H1 (cell line): ENCODE data around the gene DENND4A. TPM values are rescaled to one million over a fixed set of nuclear protein-coding genes. Genes with fewer than 3 reads are reported as not detected.

Experiments used
- CTCF ChIA-PET: fragments of 300-600 bp; sonication (Branson Sonifier 250); formaldehyde crosslinking; loops from one replicate; lab custom pipeline; 2021; ENCODE audit not compliant: partially characterized antibody; lab: Charles Lee
- POLR2A ChIA-PET: fragments of 300-600 bp; sonication (Branson Sonifier 250); formaldehyde crosslinking; loops from one replicate; lab custom pipeline; 2021; ENCODE audit warnings: inconsistent platforms; ENCODE audit not compliant: partially characterized antibody; lab: Charles Lee
- DNase-seq, 2 experiments: peaks; one replicate each; pipeline versions ENCODE4 v3.0.0 to v3.0.0-alpha.2; 2010 to 2022; ENCODE audit warnings: low spot score in 2 of 2, low read depth in 1 of 2, mixed read lengths in 1 of 2
- FAIRE-seq: peaks from 2 replicates; lab custom pipeline; 2011; peaks lifted over from hg19 to GRCh38; lab: Jason Lieb, UNC
- H2AFZ ChIP-seq: 2 replicates; pipeline ENCODE4 v1.8.1; 2012; ENCODE audit warnings: low read length, inconsistent platforms
- H2AK5ac ChIP-seq: 2 replicates; pipeline ENCODE4 v1.6.1; 2013; ENCODE audit warnings: low read depth, low read length
- H2BK120ac ChIP-seq: replicated peaks from 2 replicates; pipeline ENCODE3; 2013; ENCODE audit warnings: low read depth, low read length, inconsistent platforms
- H2BK12ac ChIP-seq: 2 replicates; pipeline ENCODE4 v1.6.1; 2013; ENCODE audit warnings: low read depth, low read length
- H2BK15ac ChIP-seq: 2 replicates; pipeline ENCODE4 v1.6.1; 2013; ENCODE audit warnings: low read length
- H2BK20ac ChIP-seq: 2 replicates; pipeline ENCODE4 v1.6.1; 2013; ENCODE audit warnings: low read length
- H2BK5ac ChIP-seq: 2 replicates; pipeline ENCODE4 v1.6.1; 2013; ENCODE audit warnings: low read depth, low read length
- H3K14ac ChIP-seq: 2 replicates; pipeline ENCODE4 v1.6.1; 2013; ENCODE audit warnings: inconsistent platforms; ENCODE audit not compliant: insufficient read length
- H3K18ac ChIP-seq: 2 replicates; pipeline ENCODE4 v1.6.1; 2013; ENCODE audit warnings: low read length; ENCODE audit errors: extremely low read depth
- H3K23ac ChIP-seq: 2 replicates; pipeline ENCODE4 v1.6.1; 2013; ENCODE audit warnings: inconsistent platforms; ENCODE audit not compliant: insufficient read length
- H3K23me2 ChIP-seq: 2 replicates; pipeline ENCODE4 v1.6.1; 2013; ENCODE audit warnings: low read depth, low read length
- H3K27ac ChIP-seq: 2 replicates; pipeline ENCODE4 v1.6.1; 2011; ENCODE audit warnings: low read depth, low read length, inconsistent platforms
- H3K27me3 ChIP-seq, 4 experiments: replicated peaks in 1 of 4; 1 replicate in 1 of 4; 2 replicates in 3 of 4; pipeline versions ENCODE4 v1.6.1 to v1.8.1; 2011 to 2013; ENCODE audit warnings: low read length in 3 of 4, mild to moderate bottlenecking in 3 of 4, inconsistent platforms in 2 of 4, mixed read lengths in 2 of 4, moderate library complexity in 1 of 4; ENCODE audit not compliant: control insufficient read depth in 3 of 4, insufficient read depth in 3 of 4; ENCODE audit errors: extremely low read depth in 1 of 4
- H3K36me3 ChIP-seq, 4 experiments: 2 replicates each; pipeline versions ENCODE4 v1.6.1 to v1.8.1; 2011 to 2013; ENCODE audit warnings: mild to moderate bottlenecking in 4 of 4, low read length in 3 of 4, moderate library complexity in 2 of 4, control low read depth in 1 of 4, inconsistent platforms in 1 of 4; ENCODE audit not compliant: insufficient read depth in 4 of 4, control insufficient read depth in 2 of 4
- H3K4ac ChIP-seq: replicated peaks from 2 replicates; pipeline ENCODE3; 2013; ENCODE audit warnings: low read length, low read depth, mixed read lengths, inconsistent platforms; ENCODE audit not compliant: insufficient read length
- H3K4me1 ChIP-seq, 4 experiments: replicated peaks in 1 of 4; 1 replicate in 1 of 4; 2 replicates in 3 of 4; pipeline versions ENCODE4 v1.6.1 to v1.8.1; 2011 to 2013; ENCODE audit warnings: low read length in 3 of 4, inconsistent platforms in 2 of 4, mixed read lengths in 1 of 4; ENCODE audit not compliant: insufficient read depth in 4 of 4, control insufficient read depth in 3 of 4
- H3K4me2 ChIP-seq, 2 experiments: 2 replicates each; pipeline versions ENCODE4 v1.6.1 to v1.8.1; 2011 to 2013; ENCODE audit warnings: low read depth in 2 of 2, low read length in 2 of 2, control low read depth in 1 of 2, inconsistent platforms in 1 of 2, mild to moderate bottlenecking in 1 of 2; ENCODE audit not compliant: insufficient read depth in 1 of 2
- H3K4me3 ChIP-seq, 4 experiments: fragments of 200-600, 300-600 bp in 1 of 4; sonication (generic), shearing (Covaris generic), sonication (Bioruptor Twin) in 1 of 4; 2 replicates each; pipeline versions ENCODE4 v1.5.1 to v1.8.1; 2011 to 2016; ENCODE audit warnings: low read length in 4 of 4, low read depth in 3 of 4, control low read depth in 2 of 4, inconsistent platforms in 2 of 4, mild to moderate bottlenecking in 2 of 4, mixed read lengths in 1 of 4, moderate library complexity in 1 of 4; ENCODE audit not compliant: insufficient read depth in 2 of 4; ENCODE audit errors: extremely low read depth in 1 of 4
- H3K56ac ChIP-seq: replicated peaks from 2 replicates; pipeline ENCODE3; 2013; ENCODE audit warnings: low read depth, mild to moderate bottlenecking, mixed read lengths, low read length, inconsistent platforms; ENCODE audit not compliant: insufficient read length
- H3K79me1 ChIP-seq: 2 replicates; pipeline ENCODE4 v1.6.1; 2013; ENCODE audit warnings: low read depth, low read length, control low read depth
- H3K79me2 ChIP-seq, 2 experiments: 2 replicates each; pipeline versions ENCODE4 v1.6.1 to v1.8.1; 2012 to 2013; ENCODE audit warnings: low read length in 2 of 2, mild to moderate bottlenecking in 2 of 2, inconsistent platforms in 1 of 2; ENCODE audit not compliant: insufficient read depth in 2 of 2, control insufficient read depth in 1 of 2
- H3K9ac ChIP-seq, 4 experiments: replicated peaks in 1 of 4; 1 replicate in 1 of 4; 2 replicates in 3 of 4; pipeline versions ENCODE4 v1.6.1 to v1.8.1; 2011 to 2013; ENCODE audit warnings: low read depth in 3 of 4, low read length in 3 of 4, control low read depth in 2 of 4, mild to moderate bottlenecking in 2 of 4, moderate library complexity in 2 of 4, inconsistent platforms in 1 of 4; ENCODE audit errors: extremely low read depth in 1 of 4
- H3K9me3 ChIP-seq, 2 experiments: 2 replicates each; pipeline versions ENCODE4 v1.6.1 to v1.8.1; 2012 to 2013; ENCODE audit warnings: mild to moderate bottlenecking in 2 of 2, moderate library complexity in 2 of 2, control low read depth in 1 of 2, inconsistent platforms in 1 of 2, low read depth in 1 of 2, low read length in 1 of 2, mixed read lengths in 1 of 2; ENCODE audit not compliant: insufficient read depth in 2 of 2
- H4K20me1 ChIP-seq, 2 experiments: replicated peaks in 1 of 2; 2 replicates each; pipeline versions ENCODE3 to v1.8.1; 2011 to 2013; ENCODE audit warnings: inconsistent platforms in 2 of 2, low read length in 2 of 2, mild to moderate bottlenecking in 1 of 2; ENCODE audit not compliant: insufficient read depth in 2 of 2, control insufficient read depth in 1 of 2
- H4K5ac ChIP-seq: 2 replicates; pipeline ENCODE4 v1.6.1; 2013; ENCODE audit warnings: low read length, low read depth, mixed read lengths, inconsistent platforms; ENCODE audit not compliant: insufficient read length
- H4K8ac ChIP-seq: 2 replicates; pipeline ENCODE4 v1.8.0; 2013; ENCODE audit warnings: mild to moderate bottlenecking, moderate library complexity, low read length, inconsistent platforms; ENCODE audit not compliant: insufficient read depth; ENCODE audit errors: extremely low read depth
- H4K91ac ChIP-seq: replicated peaks from 2 replicates; pipeline ENCODE3; 2013; ENCODE audit warnings: low read length, mixed read lengths, inconsistent platforms; ENCODE audit not compliant: insufficient read length
- CBX5 ChIP-seq: fragments of 300-800, 300-1000 bp; sonication (generic); IDR thresholded peaks from 2 replicates; pipeline ENCODE4 v1.7.1; 2016; ENCODE audit warnings: antibody characterized with exemption, low read length, low read depth
- CEBPB ChIP-seq: IDR thresholded peaks from 2 replicates; pipeline ENCODE4 v1.6.1; 2012; ENCODE audit warnings: low read depth, low read length
- CHD1 ChIP-seq: IDR thresholded peaks from 2 replicates; pipeline ENCODE4 v1.6.1; 2012; ENCODE audit warnings: low read depth, low read length, improper control_type of control experiment
- CTBP2 ChIP-seq: IDR thresholded peaks from 2 replicates; pipeline ENCODE4 v1.7.0; 2011; ENCODE audit warnings: borderline replicate concordance, mild to moderate bottlenecking, moderate library complexity, mixed read lengths, low read length; ENCODE audit not compliant: insufficient read depth, insufficient read length
- E2F6 ChIP-seq: IDR thresholded peaks from 2 replicates; pipeline ENCODE4 v1.6.1; 2012; ENCODE audit warnings: inconsistent platforms
- EGR1 ChIP-seq: IDR thresholded peaks from 2 replicates; pipeline ENCODE4 v1.6.1; 2011; ENCODE audit warnings: low read depth, low read length, borderline replicate concordance
- GABPA ChIP-seq: IDR thresholded peaks from 2 replicates; pipeline ENCODE4 v1.6.1; 2011; ENCODE audit warnings: mild to moderate bottlenecking, low read length, moderate library complexity, borderline replicate concordance; ENCODE audit not compliant: insufficient read depth
- GTF2F1 ChIP-seq: IDR thresholded peaks from 2 replicates; pipeline ENCODE4 v1.6.1; 2012; ENCODE audit warnings: low read depth, low read length, improper control_type of control experiment, borderline replicate concordance
- RNF2 ChIP-seq: fragments of 200-900, 300-1000 bp; sonication (generic); IDR thresholded peaks from 2 replicates; pipeline ENCODE4 v1.7.1; 2016; ENCODE audit warnings: borderline replicate concordance, low read depth, mild to moderate bottlenecking, antibody characterized with exemption, low read length; ENCODE audit not compliant: poor library complexity, severe bottlenecking; ENCODE audit errors: missing control alignments
- TBP ChIP-seq: IDR thresholded peaks from 2 replicates; pipeline ENCODE4 v1.6.1; 2011; ENCODE audit warnings: low read depth, low read length, improper control_type of control experiment
- YY1 ChIP-seq: IDR thresholded peaks from 2 replicates; pipeline ENCODE4 v1.6.1; 2011; ENCODE audit warnings: low read depth, mild to moderate bottlenecking, low read length
- WGBS, 2 experiments: shearing (Covaris generic) in 1 of 2; methylation state at CpG; one replicate each; pipeline versions ENCODE4 v1.1.6 to v1.1.7; 2013 to 2015; ENCODE audit warnings: low lambda C conversion rate in 2 of 2, mixed read lengths in 2 of 2, inconsistent platforms in 1 of 2, low coverage in 1 of 2, missing lambda C conversion rate in 1 of 2; ENCODE audit not compliant: insufficient replicate concordance in 2 of 2, insufficient coverage in 1 of 2, insufficient read length in 1 of 2; ENCODE audit errors: extremely low coverage in 1 of 2, missing lambda C conversion rate in 1 of 2; 5-methylcytosine and 5-hydroxymethylcytosine counted together
- polyA plus RNA-seq, 7 experiments: library from polyadenylated mRNA; depleted of rRNA in 3 of 7; stranded (reverse) in 5 of 7; unstranded in 2 of 7; fragments of >200 nt in 5 of 7; fragments of 200-250 nt in 2 of 7; gene quantifications; 1 replicate in 5 of 7; 2 replicates in 1 of 7; 4 replicates in 1 of 7; pipeline versions ENCODE4 v1.2.1 to v1.2.3, GENCODE V29; 2011 to 2013; ENCODE audit warnings: missing spikeins in 2 of 7, mixed read lengths in 2 of 7
- total RNA-seq: library from RNA; stranded (reverse); fragmentation: NEBNext Ultra II Directional; extraction: Animal tissue kit (Norgen Biotek cat#: 25700); gene quantifications from 2 replicates; pipeline ENCODE4 v1.2.1, GENCODE V29; 2021

Gene DENND4A
- total and polyA plus RNA-seq, 2 of the 8 experiments (the other 6 are each of a cell fraction or from before 2014, with no cell fraction given): 1.3 to 4.7 TPM

- H3K27ac ChIP-seq: no peak overlapping the region
- 3% methylated on average over 15 of the region's 69 CpGs; no CpG with 5 or more reads in 1 of the 2 experiments for WGBS, 2 experiments
- no peaks in the 10 kb centered on the region for H3K79me1 ChIP-seq
- ChIA-PET CTCF (interaction anchor here (1.2 to 1.3 kb wide), 2 partner anchors 12 to 78 kb away, joined by 4 read pairs; partner anchors contain the start of gene RAB11A), POLR2A (interaction anchor here (1.0 to 1.6 kb wide), 2 partner anchors 41 to 78 kb away, joined by 3 to 6 read pairs; partner anchors contain the start of gene RAB11A)
- peaks cover 2% of the 10 kb centered on the region for H3K23me2 ChIP-seq
- no peak overlapping the region for H3K4ac ChIP-seq
- no peaks in the 10 kb centered on the region for H3K9me3 ChIP-seq
- H2BK12ac ChIP-seq: no peak overlapping the region
- H2BK5ac ChIP-seq: no peak overlapping the region
- FAIRE-seq: no peak
- 0 out of 2 replicates have a peak overlapping the region, but pooled peaks have one; percentile 10 for H2AFZ ChIP-seq
- no peak overlapping the region for H4K8ac ChIP-seq
- no peaks in the 10 kb centered on the region for H3K79me2 ChIP-seq
- no peak overlapping the region for H2BK15ac ChIP-seq
- H3K4me3 ChIP-seq: peak overlapping the region; percentile 59 to 98 (median 80)
- no peak overlapping the region for H2BK20ac ChIP-seq
- H4K5ac ChIP-seq: peak overlapping the region; percentile 31
- H2AK5ac ChIP-seq: no peak overlapping the region
- H4K91ac ChIP-seq: no peak overlapping the region
- H3K4me2 ChIP-seq: peak overlapping the region; percentile 66 to 81
- no peak overlapping the region for H3K56ac ChIP-seq
- peaks cover 0 to 2% (median 0%) of the 10 kb centered on the region in 4 experiments; a peak in 4 of 7 replicates for H3K4me1 ChIP-seq
- no peak overlapping the region for H3K14ac ChIP-seq
- no peaks in the 10 kb centered on the region for H3K36me3 ChIP-seq
- peak in 1 of 2 experiments; percentile 5 for DNase-seq
- H4K20me1 ChIP-seq: no peaks in the 10 kb centered on the region
- H3K23ac ChIP-seq: no peak overlapping the region
- H3K18ac ChIP-seq: no peak overlapping the region
- no peaks in the 10 kb centered on the region for H3K27me3 ChIP-seq
- no peak overlapping the region; a peak in 1 of 7 replicates for H3K9ac ChIP-seq
- no peak overlapping the region for H2BK120ac ChIP-seq
- TF ChIP-seq GTF2F1 (no peak), CBX5 (no peak), GABPA (no peak), EGR1 (peak; percentile 17; the same call in 1 of the 2 replicates), RNF2 (no peak), TBP (no peak), CHD1 (no peak), E2F6 (no peak), YY1 (no peak), CEBPB (no peak), CTBP2 (peak; percentile 49)
These were observed 557 bp downstream of the DENND4A start for GRCh38 chr15:65791335-65792137.
